H1 (cell line): Measurements from ENCODE around the gene GSTM3. TPM values are rescaled to one million over a fixed set of nuclear protein-coding genes. Genes with fewer than 3 reads are reported as not detected.

Source experiments
- CTCF ChIA-PET: fragments of 300-600 bp; sonication (Branson Sonifier 250); formaldehyde crosslinking; loops from one replicate; lab custom pipeline; 2021; ENCODE audit not compliant: partially characterized antibody; lab: Charles Lee
- POLR2A ChIA-PET: fragments of 300-600 bp; sonication (Branson Sonifier 250); formaldehyde crosslinking; loops from one replicate; lab custom pipeline; 2021; ENCODE audit warnings: inconsistent platforms; ENCODE audit not compliant: partially characterized antibody; lab: Charles Lee
- DNase-seq, 2 experiments: peaks; one replicate each; pipeline versions ENCODE4 v3.0.0 to v3.0.0-alpha.2; 2010 to 2022; ENCODE audit warnings: low spot score in 2 of 2, low read depth in 1 of 2, mixed read lengths in 1 of 2
- FAIRE-seq: peaks from 2 replicates; lab custom pipeline; 2011; peaks lifted over from hg19 to GRCh38; lab: Jason Lieb, UNC
- H2AFZ ChIP-seq: 2 replicates; pipeline ENCODE4 v1.8.1; 2012; ENCODE audit warnings: low read length, inconsistent platforms
- H2AK5ac ChIP-seq: 2 replicates; pipeline ENCODE4 v1.6.1; 2013; ENCODE audit warnings: low read depth, low read length
- H2BK120ac ChIP-seq: replicated peaks from 2 replicates; pipeline ENCODE3; 2013; ENCODE audit warnings: low read depth, low read length, inconsistent platforms
- H2BK12ac ChIP-seq: 2 replicates; pipeline ENCODE4 v1.6.1; 2013; ENCODE audit warnings: low read depth, low read length
- H2BK15ac ChIP-seq: 2 replicates; pipeline ENCODE4 v1.6.1; 2013; ENCODE audit warnings: low read length
- H2BK20ac ChIP-seq: 2 replicates; pipeline ENCODE4 v1.6.1; 2013; ENCODE audit warnings: low read length
- H2BK5ac ChIP-seq: 2 replicates; pipeline ENCODE4 v1.6.1; 2013; ENCODE audit warnings: low read depth, low read length
- H3K14ac ChIP-seq: 2 replicates; pipeline ENCODE4 v1.6.1; 2013; ENCODE audit warnings: inconsistent platforms; ENCODE audit not compliant: insufficient read length
- H3K18ac ChIP-seq: 2 replicates; pipeline ENCODE4 v1.6.1; 2013; ENCODE audit warnings: low read length; ENCODE audit errors: extremely low read depth
- H3K23ac ChIP-seq: 2 replicates; pipeline ENCODE4 v1.6.1; 2013; ENCODE audit warnings: inconsistent platforms; ENCODE audit not compliant: insufficient read length
- H3K23me2 ChIP-seq: 2 replicates; pipeline ENCODE4 v1.6.1; 2013; ENCODE audit warnings: low read depth, low read length
- H3K27ac ChIP-seq: 2 replicates; pipeline ENCODE4 v1.6.1; 2011; ENCODE audit warnings: low read depth, low read length, inconsistent platforms
- H3K27me3 ChIP-seq, 4 experiments: replicated peaks in 1 of 4; 1 replicate in 1 of 4; 2 replicates in 3 of 4; pipeline versions ENCODE4 v1.6.1 to v1.8.1; 2011 to 2013; ENCODE audit warnings: low read length in 3 of 4, mild to moderate bottlenecking in 3 of 4, inconsistent platforms in 2 of 4, mixed read lengths in 2 of 4, moderate library complexity in 1 of 4; ENCODE audit not compliant: control insufficient read depth in 3 of 4, insufficient read depth in 3 of 4; ENCODE audit errors: extremely low read depth in 1 of 4
- H3K36me3 ChIP-seq, 4 experiments: 2 replicates each; pipeline versions ENCODE4 v1.6.1 to v1.8.1; 2011 to 2013; ENCODE audit warnings: mild to moderate bottlenecking in 4 of 4, low read length in 3 of 4, moderate library complexity in 2 of 4, control low read depth in 1 of 4, inconsistent platforms in 1 of 4; ENCODE audit not compliant: insufficient read depth in 4 of 4, control insufficient read depth in 2 of 4
- H3K4ac ChIP-seq: replicated peaks from 2 replicates; pipeline ENCODE3; 2013; ENCODE audit warnings: low read length, low read depth, mixed read lengths, inconsistent platforms; ENCODE audit not compliant: insufficient read length
- H3K4me1 ChIP-seq, 4 experiments: replicated peaks in 1 of 4; 1 replicate in 1 of 4; 2 replicates in 3 of 4; pipeline versions ENCODE4 v1.6.1 to v1.8.1; 2011 to 2013; ENCODE audit warnings: low read length in 3 of 4, inconsistent platforms in 2 of 4, mixed read lengths in 1 of 4; ENCODE audit not compliant: insufficient read depth in 4 of 4, control insufficient read depth in 3 of 4
- H3K4me2 ChIP-seq, 2 experiments: 2 replicates each; pipeline versions ENCODE4 v1.6.1 to v1.8.1; 2011 to 2013; ENCODE audit warnings: low read depth in 2 of 2, low read length in 2 of 2, control low read depth in 1 of 2, inconsistent platforms in 1 of 2, mild to moderate bottlenecking in 1 of 2; ENCODE audit not compliant: insufficient read depth in 1 of 2
- H3K4me3 ChIP-seq, 4 experiments: fragments of 200-600, 300-600 bp in 1 of 4; sonication (generic), shearing (Covaris generic), sonication (Bioruptor Twin) in 1 of 4; 2 replicates each; pipeline versions ENCODE4 v1.5.1 to v1.8.1; 2011 to 2016; ENCODE audit warnings: low read length in 4 of 4, low read depth in 3 of 4, control low read depth in 2 of 4, inconsistent platforms in 2 of 4, mild to moderate bottlenecking in 2 of 4, mixed read lengths in 1 of 4, moderate library complexity in 1 of 4; ENCODE audit not compliant: insufficient read depth in 2 of 4; ENCODE audit errors: extremely low read depth in 1 of 4
- H3K56ac ChIP-seq: replicated peaks from 2 replicates; pipeline ENCODE3; 2013; ENCODE audit warnings: low read depth, mild to moderate bottlenecking, mixed read lengths, low read length, inconsistent platforms; ENCODE audit not compliant: insufficient read length
- H3K79me1 ChIP-seq: 2 replicates; pipeline ENCODE4 v1.6.1; 2013; ENCODE audit warnings: low read depth, low read length, control low read depth
- H3K79me2 ChIP-seq, 2 experiments: 2 replicates each; pipeline versions ENCODE4 v1.6.1 to v1.8.1; 2012 to 2013; ENCODE audit warnings: low read length in 2 of 2, mild to moderate bottlenecking in 2 of 2, inconsistent platforms in 1 of 2; ENCODE audit not compliant: insufficient read depth in 2 of 2, control insufficient read depth in 1 of 2
- H3K9ac ChIP-seq, 4 experiments: replicated peaks in 1 of 4; 1 replicate in 1 of 4; 2 replicates in 3 of 4; pipeline versions ENCODE4 v1.6.1 to v1.8.1; 2011 to 2013; ENCODE audit warnings: low read depth in 3 of 4, low read length in 3 of 4, control low read depth in 2 of 4, mild to moderate bottlenecking in 2 of 4, moderate library complexity in 2 of 4, inconsistent platforms in 1 of 4; ENCODE audit errors: extremely low read depth in 1 of 4
- H3K9me3 ChIP-seq, 2 experiments: 2 replicates each; pipeline versions ENCODE4 v1.6.1 to v1.8.1; 2012 to 2013; ENCODE audit warnings: mild to moderate bottlenecking in 2 of 2, moderate library complexity in 2 of 2, control low read depth in 1 of 2, inconsistent platforms in 1 of 2, low read depth in 1 of 2, low read length in 1 of 2, mixed read lengths in 1 of 2; ENCODE audit not compliant: insufficient read depth in 2 of 2
- H4K20me1 ChIP-seq, 2 experiments: replicated peaks in 1 of 2; 2 replicates each; pipeline versions ENCODE3 to v1.8.1; 2011 to 2013; ENCODE audit warnings: inconsistent platforms in 2 of 2, low read length in 2 of 2, mild to moderate bottlenecking in 1 of 2; ENCODE audit not compliant: insufficient read depth in 2 of 2, control insufficient read depth in 1 of 2
- H4K5ac ChIP-seq: 2 replicates; pipeline ENCODE4 v1.6.1; 2013; ENCODE audit warnings: low read length, low read depth, mixed read lengths, inconsistent platforms; ENCODE audit not compliant: insufficient read length
- H4K8ac ChIP-seq: 2 replicates; pipeline ENCODE4 v1.8.0; 2013; ENCODE audit warnings: mild to moderate bottlenecking, moderate library complexity, low read length, inconsistent platforms; ENCODE audit not compliant: insufficient read depth; ENCODE audit errors: extremely low read depth
- H4K91ac ChIP-seq: replicated peaks from 2 replicates; pipeline ENCODE3; 2013; ENCODE audit warnings: low read length, mixed read lengths, inconsistent platforms; ENCODE audit not compliant: insufficient read length
- ATF3 ChIP-seq: IDR thresholded peaks from 2 replicates; pipeline ENCODE4 v1.6.1; 2011; ENCODE audit warnings: low read depth, mild to moderate bottlenecking, low read length; ENCODE audit not compliant: insufficient read depth
- HDAC6 ChIP-seq: IDR thresholded peaks from one replicate; pipeline ENCODE4 v1.7.1; 2012; ENCODE audit warnings: low read depth, mild to moderate bottlenecking, inconsistent platforms, low read length, moderate library complexity
- KDM1A ChIP-seq: fragments of 200-600, 300-600 bp; sonication (generic); IDR thresholded peaks from 2 replicates; pipeline ENCODE4 v1.7.1; 2016; ENCODE audit warnings: mild to moderate bottlenecking, low read length, borderline replicate concordance
- MAFK ChIP-seq: IDR thresholded peaks from 2 replicates; pipeline ENCODE4 v1.6.1; 2012; ENCODE audit warnings: low read depth, mild to moderate bottlenecking, improper control_type of control experiment, low read length
- POLR2A ChIP-seq, 2 experiments: IDR thresholded peaks; 1 replicate in 1 of 2; 2 replicates in 1 of 2; pipeline ENCODE4 v1.6.1; 2011; ENCODE audit warnings: low read depth in 2 of 2, low read length in 2 of 2, mild to moderate bottlenecking in 2 of 2; ENCODE audit errors: control extremely low read depth in 1 of 2
- SP2 ChIP-seq: IDR thresholded peaks from 2 replicates; pipeline ENCODE4 v1.6.1; 2012; ENCODE audit warnings: mild to moderate bottlenecking, low read length, inconsistent platforms
- TEAD4 ChIP-seq: IDR thresholded peaks from 2 replicates; pipeline ENCODE4 v1.6.1; 2012; ENCODE audit warnings: low read depth, low read length, inconsistent platforms, mixed read lengths
- WGBS, 2 experiments: shearing (Covaris generic) in 1 of 2; methylation state at CpG; one replicate each; pipeline versions ENCODE4 v1.1.6 to v1.1.7; 2013 to 2015; ENCODE audit warnings: low lambda C conversion rate in 2 of 2, mixed read lengths in 2 of 2, inconsistent platforms in 1 of 2, low coverage in 1 of 2, missing lambda C conversion rate in 1 of 2; ENCODE audit not compliant: insufficient replicate concordance in 2 of 2, insufficient coverage in 1 of 2, insufficient read length in 1 of 2; ENCODE audit errors: extremely low coverage in 1 of 2, missing lambda C conversion rate in 1 of 2; 5-methylcytosine and 5-hydroxymethylcytosine counted together
- polyA plus RNA-seq, 7 experiments: library from polyadenylated mRNA; depleted of rRNA in 3 of 7; stranded (reverse) in 5 of 7; unstranded in 2 of 7; fragments of >200 nt in 5 of 7; fragments of 200-250 nt in 2 of 7; gene quantifications; 1 replicate in 5 of 7; 2 replicates in 1 of 7; 4 replicates in 1 of 7; pipeline versions ENCODE4 v1.2.1 to v1.2.3, GENCODE V29; 2011 to 2013; ENCODE audit warnings: missing spikeins in 2 of 7, mixed read lengths in 2 of 7
- total RNA-seq: library from RNA; stranded (reverse); fragmentation: NEBNext Ultra II Directional; extraction: Animal tissue kit (Norgen Biotek cat#: 25700); gene quantifications from 2 replicates; pipeline ENCODE4 v1.2.1, GENCODE V29; 2021

GSTM3 gene
- total and polyA plus RNA-seq, 2 of the 8 experiments (the other 6 are each of a cell fraction or from before 2014, with no cell fraction given) = 2.2 to 5.1 TPM

GRCh38 chr1:109787845-109788601 lies 47.2 kb upstream of the GSTM3 start:
- peaks cover 0 to 15% (median 8%) of the 10 kb centered on the region in 4 experiments; a peak in 6 of 7 replicates for H3K4me1 ChIP-seq
- no peak overlapping the region for H4K5ac ChIP-seq
- no peak overlapping the region for H3K4me2 ChIP-seq
- H3K14ac ChIP-seq = no peak overlapping the region
- H3K9me3 ChIP-seq = no peaks in the 10 kb centered on the region
- no peak overlapping the region for H2BK12ac ChIP-seq
- no peak overlapping the region for H3K23ac ChIP-seq
- no peak overlapping the region for H3K4me3 ChIP-seq
- H2BK120ac ChIP-seq = no peak overlapping the region
- TF ChIP-seq HDAC6 (no peak), TEAD4 (no peak), MAFK (no peak), POLR2A (IDR thresholded peaks at IDR 0.05; ENCODE audit: control extremely low read depth in 1 of 2, low read depth in 2 of 2, low read length in 2 of 2) (no peak), SP2 (no peak), KDM1A (no peak), ATF3 (no peak)
- no peak overlapping the region for H2BK15ac ChIP-seq
- H2AK5ac ChIP-seq = no peak overlapping the region
- H4K20me1 ChIP-seq = no peaks in the 10 kb centered on the region
- H3K27me3 ChIP-seq = peaks cover 0 to 3% (median 2%) of the 10 kb centered on the region in 4 experiments; a peak in 2 of 7 replicates
- ChIA-PET POLR2A (no interaction called here), CTCF (interaction anchor here (0.8 to 27.2 kb wide), 19 partner anchors 9 to 256 kb away, joined by 3 to 700 read pairs (median 3); partner anchors contain the start of genes AHCYL1 and GSTM4)
- no peaks in the 10 kb centered on the region for H3K79me2 ChIP-seq
- no peak overlapping the region for H2BK5ac ChIP-seq
- no peak overlapping the region for H4K91ac ChIP-seq
- no peak overlapping the region for H3K27ac ChIP-seq
- H4K8ac ChIP-seq = no peak overlapping the region
- no peaks in the 10 kb centered on the region for H3K79me1 ChIP-seq
- no peaks in the 10 kb centered on the region for H3K36me3 ChIP-seq
- no peak overlapping the region for H2AFZ ChIP-seq
- DNase-seq (no peak), FAIRE-seq (no peak)
- no peak overlapping the region for H3K56ac ChIP-seq
- H2BK20ac ChIP-seq = no peak overlapping the region
- no peak overlapping the region for H3K18ac ChIP-seq
- no peaks in the 10 kb centered on the region; the same call in 1 of the 2 replicates for H3K23me2 ChIP-seq
- H3K4ac ChIP-seq = no peak overlapping the region
- H3K9ac ChIP-seq = no peak overlapping the region
- 97% methylated on average over 19 of the region's 19 CpGs; no CpG with 5 or more reads in 1 of the 2 experiments for WGBS, 2 experiments
